ENCODE measurements around the gene UTRN.
A peak's percentile ranks its signal among the peaks of the same experiment; 100 is the strongest.

Gene UTRN

DNA sequence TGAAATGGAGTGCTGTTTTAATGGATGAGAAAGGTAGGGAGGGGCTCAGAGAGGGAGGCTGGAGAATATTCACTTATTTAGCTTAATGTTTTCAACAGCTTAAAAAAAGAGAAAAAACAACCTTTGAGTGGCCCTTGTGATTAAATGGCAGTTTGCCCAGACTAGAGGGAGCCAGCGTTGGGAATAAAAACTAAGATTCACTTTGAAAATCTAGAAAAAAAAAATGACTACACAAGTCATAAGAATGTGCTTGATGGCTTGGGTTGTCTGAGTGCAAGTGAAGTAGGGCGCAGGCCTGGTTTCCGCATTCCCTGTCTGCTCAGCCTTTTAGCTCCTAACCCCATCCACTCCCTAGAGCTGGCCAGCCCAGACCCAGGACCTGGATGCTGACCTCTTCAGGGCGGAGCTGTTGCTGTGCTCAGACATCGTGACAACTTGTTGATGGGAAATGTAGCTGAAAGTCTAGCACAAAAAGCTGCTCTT, 28.9 kb downstream of the UTRN start:
- no peak for DNase-seq

DNA sequence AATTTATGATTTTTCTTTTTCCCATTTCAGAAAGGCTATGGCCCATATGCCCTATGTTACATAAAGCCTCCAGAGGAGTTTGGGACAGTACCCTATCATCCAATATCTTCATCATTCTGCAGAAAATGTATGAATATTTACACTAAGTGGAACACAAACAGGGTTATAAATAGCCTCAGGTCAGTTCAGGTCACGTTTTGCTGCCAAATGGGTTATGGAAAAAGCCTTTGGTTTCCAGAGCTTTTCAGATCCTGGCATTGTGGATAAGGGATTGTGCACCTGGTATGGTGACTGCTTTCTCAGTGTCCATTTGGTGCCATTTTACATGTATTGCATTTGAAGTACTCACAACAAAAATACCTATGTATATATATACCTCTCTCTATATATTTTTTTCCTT, 29.4 kb downstream of the UTRN start:
- no peak for DNase-seq

DNA sequence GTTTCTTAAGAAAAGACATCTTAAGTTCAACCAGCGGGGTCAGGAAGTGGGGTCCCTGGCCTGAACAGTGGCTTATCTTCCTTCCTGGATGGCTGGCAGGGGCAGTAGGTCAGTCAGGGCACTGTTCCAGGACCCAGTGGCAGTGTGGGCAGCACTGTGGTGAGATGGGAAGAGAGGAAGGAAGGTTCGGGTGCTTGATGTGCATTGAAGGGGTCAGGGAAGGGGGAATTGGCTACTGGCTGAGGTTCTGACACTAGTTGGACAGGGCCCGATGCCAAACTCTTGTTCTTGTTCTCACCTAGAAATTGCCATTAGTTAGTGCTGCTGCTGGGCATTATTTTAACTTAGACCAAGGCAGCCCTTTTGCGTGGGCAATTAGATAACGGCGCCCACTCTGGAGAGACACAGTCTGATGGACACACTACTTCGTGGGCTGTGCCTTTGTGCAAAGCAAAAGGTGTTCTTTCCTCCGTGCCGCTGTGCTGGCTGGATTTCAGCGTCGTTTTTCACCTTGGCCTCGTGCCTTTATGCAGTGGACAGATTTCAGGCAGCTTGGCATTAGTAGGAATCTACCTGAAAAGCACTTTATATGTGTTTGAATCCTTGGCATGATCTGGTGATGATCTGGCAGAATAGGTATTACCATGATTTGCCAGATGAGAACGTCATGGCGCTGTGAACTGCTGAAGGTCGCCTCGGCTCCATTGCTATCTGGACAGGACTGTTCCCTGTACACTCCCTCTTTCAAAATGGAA, 30.3 kb downstream of the UTRN start:
- DNase-seq = no peak

DNA sequence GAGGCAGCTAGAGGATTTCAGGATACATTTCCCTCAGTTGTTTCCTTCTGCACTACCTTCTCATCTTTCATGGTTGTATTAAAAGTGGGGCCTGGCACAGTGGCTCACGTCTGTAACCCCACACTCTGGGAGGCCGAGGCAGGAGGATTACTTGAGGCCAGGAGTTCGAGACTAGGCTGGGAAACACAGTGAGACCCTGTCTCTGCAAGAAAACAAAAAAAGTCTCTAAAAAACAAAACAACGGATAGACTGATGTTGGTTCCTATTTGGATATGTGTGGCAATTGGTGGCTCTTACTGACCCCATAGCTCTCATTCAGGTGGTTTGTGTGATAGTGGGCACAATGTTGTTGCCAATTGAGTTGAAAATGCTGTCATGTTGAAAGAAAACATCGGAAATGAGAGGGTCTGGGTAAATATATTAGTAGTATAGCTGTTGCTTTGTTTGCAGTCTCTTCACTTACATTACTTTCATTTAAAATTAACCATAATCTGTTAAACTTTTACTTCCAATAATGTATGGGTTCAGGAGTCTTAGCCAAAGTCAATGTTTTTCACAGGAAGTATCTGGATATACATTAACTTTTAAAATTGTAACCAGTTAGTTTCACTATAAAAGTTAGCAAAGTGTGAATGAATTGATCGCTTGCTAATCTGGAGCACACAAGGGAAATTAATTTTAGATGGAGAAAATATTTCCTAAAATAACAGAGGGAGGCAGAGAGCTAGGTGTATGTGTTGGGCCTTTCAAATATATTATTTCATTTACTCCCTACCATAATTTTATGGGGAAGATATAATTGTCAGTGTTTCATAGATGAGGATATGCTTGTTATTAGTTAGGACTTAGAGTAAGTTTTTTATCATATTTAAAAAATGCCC, 31.1 kb downstream of the UTRN start:
- no peak for DNase-seq

DNA sequence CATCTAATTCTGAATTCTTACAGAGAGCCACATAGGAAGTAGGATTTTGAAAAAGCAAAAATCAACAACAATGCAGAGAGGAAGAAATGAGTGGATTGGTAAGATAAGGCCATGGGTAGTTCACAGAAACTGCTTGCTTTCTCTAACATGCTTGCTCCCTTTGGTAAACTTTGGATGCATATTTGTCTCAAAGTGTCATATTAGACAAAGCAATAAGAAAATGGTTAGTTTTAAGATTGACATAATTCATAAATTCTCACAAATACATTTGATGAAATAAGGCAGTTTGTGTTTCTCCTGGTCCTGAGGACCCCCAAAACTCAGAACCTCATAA, 31.7 kb downstream of the UTRN start:
- no peak for DNase-seq

DNA sequence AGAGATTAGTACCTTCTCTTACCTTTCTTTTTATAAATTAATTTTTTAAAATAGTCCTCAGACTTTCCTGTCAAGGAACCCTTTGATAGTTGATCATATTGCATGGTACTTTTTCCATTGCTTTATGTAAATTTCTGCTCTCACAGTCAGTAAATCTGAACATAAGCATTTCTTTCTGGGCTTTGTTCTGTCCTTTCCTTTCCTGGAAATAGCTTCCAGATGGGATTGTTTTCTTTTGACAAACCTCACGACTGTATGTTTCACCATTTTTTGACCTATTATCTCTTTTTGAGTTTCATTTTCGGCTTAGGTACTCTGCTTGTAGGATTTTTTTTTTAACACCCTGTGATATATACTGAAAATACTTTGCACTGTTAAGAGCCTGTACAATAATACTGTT, 32.6 kb downstream of the UTRN start:
- DNase-seq = no peak

DNA sequence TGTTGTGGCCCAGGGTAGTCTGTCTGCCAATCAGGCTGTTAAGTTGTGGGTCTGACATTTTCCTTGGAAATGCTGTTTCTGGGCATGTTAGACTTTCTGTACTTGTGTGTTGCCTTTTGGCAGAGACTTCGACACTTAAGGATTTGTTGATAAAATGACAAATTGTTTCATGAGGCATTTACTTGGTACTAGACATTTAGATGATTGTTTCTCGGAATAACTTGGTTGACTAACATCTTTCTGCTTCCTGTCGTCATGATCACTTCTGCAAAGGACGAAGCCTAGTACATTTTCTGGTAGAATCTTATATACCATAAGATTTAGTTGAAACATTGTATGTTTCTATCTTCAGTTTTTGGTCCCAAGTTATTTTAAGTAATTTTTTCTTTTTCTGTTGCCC, 34.1 kb downstream of the UTRN start:
- no peak for DNase-seq

DNA sequence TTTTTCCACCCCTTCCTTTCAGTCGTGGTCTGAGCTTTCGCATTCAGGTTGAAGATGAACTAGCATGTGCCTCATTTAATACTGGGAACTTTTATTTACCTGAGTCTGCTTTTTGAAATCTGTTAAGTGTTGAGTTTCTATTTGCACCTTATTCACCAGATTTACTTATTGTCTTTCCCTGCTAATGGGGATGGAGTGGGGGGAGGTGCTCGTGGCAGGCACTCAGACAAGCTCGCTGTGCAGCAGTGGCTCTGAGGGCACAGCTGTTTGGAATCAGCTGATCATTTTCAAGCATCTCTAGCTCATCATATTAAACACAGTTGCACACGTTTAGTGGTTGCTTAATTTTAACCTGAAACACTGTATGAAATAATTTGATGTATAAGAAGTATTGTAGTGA, 35.6 kb downstream of the UTRN start:
- DNase-seq = no peak

DNA sequence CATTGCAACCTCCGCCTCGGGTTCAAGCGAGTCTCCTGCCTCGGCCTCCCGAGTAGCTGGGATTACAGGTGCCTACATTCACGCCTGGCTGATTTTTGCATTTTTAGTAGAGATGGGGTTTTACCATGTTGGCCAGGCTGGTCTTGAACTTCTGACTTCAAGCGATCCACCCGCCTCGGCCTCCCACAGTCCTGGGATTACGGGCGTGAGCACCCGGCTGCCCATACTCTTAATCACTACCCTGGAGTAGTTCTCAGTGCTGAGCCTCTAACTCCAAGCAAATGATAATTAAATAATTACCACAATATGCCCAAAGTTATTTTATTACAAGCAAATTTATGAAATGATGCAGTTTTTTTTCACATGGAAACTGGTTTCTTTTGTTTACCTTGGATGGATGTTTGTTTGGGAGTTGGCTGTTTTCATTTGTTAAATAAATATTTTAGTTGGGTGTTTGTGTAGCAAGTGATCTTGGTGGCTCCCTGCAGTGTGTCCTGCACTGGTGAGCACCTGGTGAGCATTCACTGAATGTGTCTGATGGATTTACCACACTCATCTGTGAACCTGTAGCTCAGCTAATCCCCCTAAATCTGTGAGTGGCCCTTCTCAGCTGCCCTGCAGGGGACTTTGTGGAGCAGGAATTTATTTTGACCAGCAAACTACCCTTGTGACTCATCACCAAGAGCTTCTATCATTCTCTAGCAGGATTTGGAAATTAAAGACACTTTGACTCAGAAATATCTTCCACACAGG, 36.9 kb downstream of the UTRN start:
- DNase-seq = no peak

DNA sequence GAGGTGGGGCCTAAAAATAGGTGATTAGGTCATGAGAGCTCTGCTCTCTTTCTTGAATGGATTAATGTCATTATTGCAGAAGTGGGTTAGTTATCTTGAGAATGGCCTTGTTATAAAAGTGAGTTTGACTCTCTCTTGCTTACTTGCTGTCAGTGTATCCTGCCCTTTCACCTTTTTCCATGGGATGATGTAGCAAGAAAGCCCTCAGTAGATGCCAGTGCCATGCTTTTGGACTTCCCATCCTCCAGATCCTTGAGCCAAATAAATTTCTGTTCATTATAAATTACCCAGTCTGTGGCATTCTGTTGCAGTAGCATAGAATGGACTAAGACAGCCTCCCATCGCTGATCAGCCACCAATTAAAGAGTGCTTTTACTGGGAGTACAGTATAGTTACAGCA, 40.1 kb downstream of the UTRN start:
- DNase-seq = no peak

DNA sequence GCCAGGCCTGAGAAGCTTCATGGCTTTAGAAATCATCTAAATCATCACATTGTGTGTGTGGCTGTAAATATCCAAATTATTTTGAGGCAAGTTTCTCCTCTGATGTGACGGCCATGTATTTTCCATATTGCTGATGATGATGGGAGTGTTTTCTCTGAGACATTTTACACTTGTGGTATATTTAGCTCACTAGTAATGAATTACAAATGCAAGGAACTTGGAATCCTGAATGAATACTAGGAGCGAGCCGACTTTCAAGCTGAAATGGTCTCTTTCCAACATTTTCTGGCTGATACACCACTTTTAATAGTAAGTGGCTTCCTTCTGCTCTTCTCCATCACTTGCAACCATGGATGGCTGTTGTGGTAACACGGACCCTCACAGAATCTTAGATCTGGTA, 41.3 kb downstream of the UTRN start:
- no peak for DNase-seq

DNA sequence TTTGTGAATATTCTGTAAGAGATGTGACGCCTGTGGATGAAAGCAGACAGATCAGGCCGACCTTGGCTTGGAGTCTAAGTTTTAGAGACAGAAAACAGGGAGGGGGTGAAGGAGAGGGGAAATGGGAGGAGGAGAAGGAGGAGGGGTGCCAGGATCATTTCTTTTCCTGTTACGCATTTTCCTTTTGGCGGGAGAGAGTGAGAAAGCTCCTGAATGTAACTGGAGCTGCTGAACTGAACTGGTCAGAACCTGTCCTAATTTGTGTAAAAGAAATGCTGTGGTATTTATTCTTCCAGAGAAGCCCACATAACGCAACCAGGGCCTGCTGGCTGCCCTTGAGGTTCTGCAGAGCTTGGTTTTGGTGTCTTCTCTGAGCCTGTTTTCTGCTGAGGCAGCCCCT, 41.9 kb downstream of the UTRN start:
- no peak for DNase-seq

DNA sequence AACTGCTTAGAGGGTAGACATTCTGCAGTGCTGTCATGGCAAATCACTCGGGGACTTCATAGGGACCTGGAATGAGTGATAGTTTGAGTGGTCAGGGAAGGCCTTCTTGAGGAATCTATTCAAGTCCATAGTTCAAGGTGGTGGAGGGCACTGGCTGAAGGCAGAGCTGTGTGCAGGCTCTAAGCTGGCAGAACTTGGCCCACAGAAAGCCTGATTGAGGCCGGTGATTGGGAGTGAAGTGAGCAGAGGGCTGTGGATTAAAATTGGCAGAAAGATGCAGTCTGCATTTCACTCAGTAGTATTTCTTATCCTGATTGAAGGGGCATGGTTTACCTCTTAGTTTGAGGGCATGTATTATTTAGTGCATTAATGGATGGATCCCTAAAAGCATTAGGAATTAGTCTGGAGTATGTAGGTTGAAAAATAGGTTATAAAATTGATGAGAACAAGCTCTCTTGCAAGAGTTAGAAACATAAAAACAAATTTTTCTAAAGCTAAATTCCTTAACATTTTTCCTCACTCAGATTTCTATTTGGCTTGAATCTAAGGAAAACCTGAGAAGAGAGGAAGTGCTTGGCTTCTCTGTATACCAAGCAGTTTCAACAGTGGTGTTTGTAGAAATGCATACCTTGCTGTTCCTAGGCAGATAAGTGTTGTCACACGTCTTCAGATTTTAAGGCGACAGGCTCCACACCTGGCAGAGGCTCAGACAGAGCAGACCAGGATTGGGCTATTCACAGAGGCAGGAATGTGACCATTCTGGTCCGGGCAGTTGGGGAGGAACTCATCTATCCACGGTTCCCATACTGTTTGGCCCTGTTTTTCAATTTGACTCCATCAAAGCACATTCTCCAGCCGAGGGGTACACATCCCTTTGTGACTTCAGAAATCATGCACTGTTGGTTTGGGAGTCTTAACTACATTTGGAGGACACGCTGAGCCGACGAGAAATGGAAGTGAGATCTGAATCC, 45.2 kb downstream of the UTRN start:
- no peak for DNase-seq

DNA sequence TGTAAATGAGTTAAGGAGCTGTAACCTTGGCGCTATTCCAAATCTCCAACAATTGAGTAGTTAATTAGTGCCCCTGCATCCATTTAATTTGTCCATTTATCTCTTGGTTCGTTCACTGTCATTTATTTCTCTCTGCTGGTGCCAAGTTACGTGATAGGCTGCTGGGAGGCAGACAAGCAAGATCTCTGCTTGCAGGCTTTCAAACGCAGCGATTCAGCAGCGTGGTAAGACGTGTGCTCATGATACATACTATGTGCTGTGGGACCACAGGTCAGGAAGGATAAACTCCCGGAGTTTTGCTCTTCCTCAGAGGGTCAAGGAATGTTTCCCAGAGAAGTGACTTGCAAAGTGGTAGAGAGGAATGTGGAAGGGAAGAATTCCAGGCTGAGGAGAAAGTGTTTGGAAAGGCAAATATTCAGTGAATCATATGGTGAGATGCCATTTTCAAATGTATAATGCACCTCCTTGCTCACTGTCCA, 46.4 kb downstream of the UTRN start:
- DNase-seq = no peak

DNA sequence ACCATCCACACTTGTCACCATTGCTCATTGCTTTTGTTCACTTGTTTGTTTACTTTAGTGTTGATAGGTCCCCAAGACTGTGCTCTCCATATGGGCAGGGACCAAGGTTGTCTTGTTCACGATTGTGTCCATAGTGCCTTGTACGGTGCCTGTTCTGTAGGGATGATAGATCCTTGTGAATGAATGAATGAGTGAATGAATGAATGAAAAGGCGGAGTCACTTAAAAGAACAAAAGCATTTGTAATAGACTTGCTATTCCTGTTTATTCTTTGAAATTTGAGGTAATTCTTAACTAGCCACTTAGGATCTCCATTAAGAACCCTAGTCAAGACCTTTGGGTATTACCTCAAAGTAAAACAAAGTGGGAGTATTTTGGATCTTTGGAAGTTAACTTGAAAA, 47.0 kb downstream of the UTRN start:
- DNase-seq = no peak

DNA sequence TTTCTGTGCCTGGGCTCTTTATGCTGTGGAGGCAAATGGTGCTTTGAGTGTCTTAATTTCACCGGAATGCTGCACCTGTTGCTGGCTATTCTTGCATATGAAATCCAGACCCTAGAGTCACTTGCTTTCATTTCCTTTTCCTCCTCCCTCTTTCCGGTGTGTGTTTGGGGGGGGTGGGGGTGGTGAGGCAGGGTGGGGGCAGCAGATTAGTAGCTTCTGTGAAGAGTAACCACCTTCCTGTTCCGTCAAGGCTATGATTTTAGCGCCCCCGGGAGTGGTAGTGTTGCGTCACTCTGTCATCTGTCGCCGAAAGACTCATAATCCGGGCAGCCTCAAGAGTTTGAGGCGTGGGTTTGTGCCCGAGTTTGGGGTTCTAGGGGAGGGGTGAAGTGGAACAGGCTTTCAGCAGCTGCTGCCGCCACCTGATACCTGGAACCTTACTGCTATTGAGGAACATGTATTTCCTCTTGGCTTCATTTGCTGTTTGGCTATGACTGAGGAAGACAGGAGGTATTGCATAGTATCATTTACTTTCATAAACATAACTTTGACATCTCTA, 49.1 kb downstream of the UTRN start:
- peak; percentile 45 for DNase-seq

All from T-helper 9 cell (primary cell).